Prostate gland (tissue), 2 donors: ENCODE data around the gene DNAJC27.

Experiments
- CTCF ChIP-seq, 4 experiments: fragments of 200-600 bp in 2 of 4; fragments of 450-650 bp in 2 of 4; sonication (generic) in 2 of 4; IDR thresholded peaks; 1 replicate in 3 of 4; 2 replicates in 1 of 4; pipeline ENCODE4 v1.5.1; 2016 to 2019; ENCODE audit warnings: antibody characterized with exemption in 4 of 4, mild to moderate bottlenecking in 2 of 4, moderate library complexity in 2 of 4
- POLR2A ChIP-seq: fragments of 450-650 bp; IDR thresholded peaks from one replicate; pipeline ENCODE4 v1.6.1; 2016; ENCODE audit warnings: antibody characterized with exemption, mild to moderate bottlenecking
- POLR2AphosphoS5 ChIP-seq: sonication (generic); formaldehyde crosslinking; IDR thresholded peaks from one replicate; pipeline ENCODE4 v1.6.1; 2017; ENCODE audit warnings: antibody characterized with exemption

- TF ChIP-seq POLR2AphosphoS5: no peak
- no peak for TF ChIP-seq POLR2A
- no peak for TF ChIP-seq CTCF (IDR thresholded peaks at IDR 0.05)
Measured at GRCh38 chr2:25014631-25015030, 42.9 kb upstream of the DNAJC27 start.
